CD4-positive, alpha-beta memory T cell (primary cell): ENCODE data around the gene WBP11. TPM values are rescaled to one million over a fixed set of nuclear protein-coding genes. Genes with fewer than 3 reads are reported as not detected.

ENCODE experiments used
- CTCF ChIA-PET: fragments of 350-600 bp; sonication (Branson Sonifier 250); formaldehyde crosslinking; loops from one replicate; lab custom pipeline; 2021; ENCODE audit warnings: inconsistent platforms; ENCODE audit not compliant: partially characterized antibody; lab: Charles Lee
- POLR2A ChIA-PET: fragments of 350-600 bp; sonication (Branson Sonifier 250); formaldehyde crosslinking; loops from one replicate; lab custom pipeline; 2021; ENCODE audit not compliant: partially characterized antibody; lab: Charles Lee
- DNase-seq, 5 donors: peaks; one replicate each; pipeline versions ENCODE4 v3.0.0 to v3.0.0-alpha.2; 2020 to 2022; ENCODE audit warnings: mixed read lengths in 1 of 5
- H3K27ac ChIP-seq: one replicate; pipeline ENCODE4 v1.7.0; 2013; ENCODE audit warnings: low read depth, low read length
- H3K27me3 ChIP-seq: 2 replicates; pipeline ENCODE4 v1.7.0; 2013; ENCODE audit warnings: mild to moderate bottlenecking, low read length, moderate library complexity; ENCODE audit not compliant: insufficient read depth
- H3K36me3 ChIP-seq: 2 replicates; pipeline ENCODE4 v1.7.0; 2013; ENCODE audit warnings: mild to moderate bottlenecking, low read length, moderate library complexity; ENCODE audit not compliant: insufficient read depth
- H3K4me1 ChIP-seq: 2 replicates; pipeline ENCODE4 v1.7.0; 2013; ENCODE audit warnings: mild to moderate bottlenecking, low read length, moderate library complexity; ENCODE audit not compliant: insufficient read depth
- H3K4me3 ChIP-seq, 2 donors: one replicate each; pipeline ENCODE4 v1.7.0; 2013; ENCODE audit warnings: low read length in 2 of 2, mild to moderate bottlenecking in 1 of 2
- H3K9me3 ChIP-seq, 2 donors: one replicate each; pipeline ENCODE4 v1.7.0; 2013; ENCODE audit warnings: low read length in 2 of 2, control low read depth in 1 of 2; ENCODE audit not compliant: control insufficient read depth in 1 of 2
- H3K27ac Mint-ChIP-seq, 7 donors: one replicate each; pipeline ENCODE4 v1.8.0; 2020 to 2021; ENCODE audit warnings: mixed read lengths in 7 of 7, mild to moderate bottlenecking in 6 of 7, inconsistent platforms in 3 of 7, moderate library complexity in 3 of 7
- H3K27me3 Mint-ChIP-seq, 2 donors: one replicate each; pipeline ENCODE4 v1.8.0; 2020 to 2021; ENCODE audit warnings: mixed read lengths in 2 of 2
- H3K36me3 Mint-ChIP-seq, 2 donors: one replicate each; pipeline ENCODE4 v1.8.0; 2020 to 2021; ENCODE audit warnings: mixed read lengths in 2 of 2, inconsistent platforms in 1 of 2, mild to moderate bottlenecking in 1 of 2
- H3K4me1 Mint-ChIP-seq, 4 donors: one replicate each; pipeline ENCODE4 v1.8.0; 2020 to 2021; ENCODE audit warnings: mixed read lengths in 4 of 4, mild to moderate bottlenecking in 1 of 4
- H3K4me3 Mint-ChIP-seq, 8 donors: one replicate each; pipeline ENCODE4 v1.8.0; 2020 to 2021; ENCODE audit warnings: mixed read lengths in 8 of 8, mild to moderate bottlenecking in 7 of 8, moderate library complexity in 6 of 8, inconsistent platforms in 3 of 8
- H3K9me3 Mint-ChIP-seq, 8 donors: one replicate each; pipeline ENCODE4 v1.8.0; 2020 to 2021; ENCODE audit warnings: mixed read lengths in 8 of 8, mild to moderate bottlenecking in 5 of 8, inconsistent platforms in 3 of 8, moderate library complexity in 1 of 8
- intact Hi-C: fragments of 100-400 bp; cut with micrococcal nuclease; formaldehyde crosslinking; loops from one replicate; pipeline ENCODE4 v1.15.1; 2023
- polyA plus RNA-seq, 2 donors: library from polyadenylated mRNA; unstranded; fragments of 300-500 nt; fragmentation: Illumina TruSeq; gene quantifications; one replicate each; pipeline ENCODE4 v1.2.3, GENCODE V29; 2021
- total RNA-seq, 2 experiments: library from RNA; stranded (reverse); gene quantifications; one replicate each; pipeline ENCODE4 v1.2.3, GENCODE V29; 2021

The WBP11 gene
- total and polyA plus RNA-seq, 4 experiments from 2014 or later: 45.8 to 83.8 (median 80.8) TPM

- H3K9me3 ChIP-seq: no peaks in the 10 kb centered on the region
- H3K36me3 Mint-ChIP-seq: peaks cover 12 to 26% of the 10 kb centered on the region in 2 donors
- POLR2A ChIA-PET: interaction anchor here (0.8 to 5.4 kb wide), 3 partner anchors 11 to 22 kb away, joined by 3 to 41 read pairs (median 7); partner anchors contain the start of genes C12orf60 and WBP11
- no peak overlapping the region for H3K27ac Mint-ChIP-seq
- no peak for DNase-seq
- H3K36me3 ChIP-seq: peaks cover 2% of the 10 kb centered on the region
- H3K4me3 ChIP-seq: no peak overlapping the region
- H3K4me3 Mint-ChIP-seq: no peak overlapping the region
- H3K27me3 ChIP-seq: no peaks in the 10 kb centered on the region
- no peak overlapping the region for H3K27ac ChIP-seq
- CTCF ChIA-PET: interaction anchor here (1.2 to 3.0 kb wide), 4 partner anchors 9 to 214 kb away, joined by 3 to 12 read pairs (median 4); a partner anchor contains a TSS
- H3K9me3 Mint-ChIP-seq: peaks cover 0 to 2% (median 0%) of the 10 kb centered on the region in 8 donors
- H3K4me1 ChIP-seq: no peaks in the 10 kb centered on the region
- no peaks in the 10 kb centered on the region for H3K27me3 Mint-ChIP-seq
- H3K4me1 Mint-ChIP-seq: peaks cover 3 to 9% (median 4%) of the 10 kb centered on the region in 4 donors
- intact Hi-C loops: no loop called here
Measured at GRCh38 chr12:14781563-14781962, 21.7 kb downstream of the WBP11 start.

- Mint-ChIP-seq H3K4me1 (peaks cover 6 to 16% (median 10%) of the 10 kb centered on the region in 4 donors), H3K27me3 (no peaks in the 10 kb centered on the region), H3K36me3 (peaks cover 11 to 19% of the 10 kb centered on the region in 2 donors), H3K4me3 (no peak overlapping the region), H3K9me3 (peaks cover 0 to 2% (median 0%) of the 10 kb centered on the region in 8 donors), H3K27ac (no peak overlapping the region)
- Histone ChIP-seq H3K4me3 (no peak overlapping the region), H3K9me3 (no peaks in the 10 kb centered on the region), H3K4me1 (peaks cover 4% of the 10 kb centered on the region), H3K27me3 (no peaks in the 10 kb centered on the region), H3K36me3 (no peaks in the 10 kb centered on the region), H3K27ac (no peak overlapping the region)
- ChIA-PET POLR2A (interaction anchor here (1.0 to 5.4 kb wide), 2 partner anchors 10 to 23 kb away, joined by 3 to 41 read pairs; partner anchors contain the start of genes C12orf60 and WBP11), CTCF (interaction anchor here (1.2 to 3.0 kb wide), 4 partner anchors 8 to 215 kb away, joined by 3 to 12 read pairs (median 4); a partner anchor contains a TSS)
- DNase-seq: no peak
- intact Hi-C loops: no loop called here
Measured at GRCh38 chr12:14780859-14781258, 22.4 kb downstream of the WBP11 start.

DNA sequence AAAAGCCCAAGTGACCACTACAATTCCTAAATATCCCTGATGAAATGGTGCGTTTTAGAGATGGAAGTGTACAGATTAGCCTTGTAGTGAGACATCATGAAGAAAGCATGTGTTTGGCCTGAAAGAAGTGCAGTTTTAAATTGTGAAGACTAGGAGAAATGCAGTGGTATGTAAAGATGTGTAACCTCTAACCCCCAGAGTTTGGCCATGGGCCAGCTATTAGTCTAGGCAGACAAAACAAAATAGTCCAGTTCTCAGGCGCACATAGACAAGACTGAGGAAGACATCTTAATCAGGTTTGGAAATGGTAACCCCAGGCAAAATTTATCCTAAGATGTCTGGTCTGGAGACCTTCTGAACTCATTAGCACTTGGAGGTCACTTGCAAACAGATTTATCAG is 23.4 kb downstream of the WBP11 start:
- no peak for DNase-seq
- no peaks in the 10 kb centered on the region for H3K27me3 ChIP-seq
- H3K27me3 Mint-ChIP-seq: no peaks in the 10 kb centered on the region
- H3K4me1 ChIP-seq: peaks cover 14% of the 10 kb centered on the region
- H3K4me1 Mint-ChIP-seq: peaks cover 14 to 27% (median 20%) of the 10 kb centered on the region in 4 donors
- peaks cover 9 to 15% of the 10 kb centered on the region in 2 donors for H3K36me3 Mint-ChIP-seq
- POLR2A ChIA-PET: interaction anchor here (5.4 kb wide), 1 partner anchor 9 kb away, joined by 41 read pairs; a partner anchor contains a TSS
- CTCF ChIA-PET: interaction anchor here (1.4 to 3.0 kb wide), 2 partner anchors 10 to 13 kb away, joined by 4 to 12 read pairs; no protein-coding TSS in a partner anchor
- no peak overlapping the region for H3K27ac ChIP-seq
- intact Hi-C loops: no loop called here
- H3K27ac Mint-ChIP-seq: no peak overlapping the region
- H3K4me3 Mint-ChIP-seq: no peak overlapping the region
- H3K9me3 Mint-ChIP-seq: peaks cover 0 to 2% (median 0%) of the 10 kb centered on the region in 8 donors
- H3K9me3 ChIP-seq: no peaks in the 10 kb centered on the region
- H3K4me3 ChIP-seq: no peak overlapping the region
- no peaks in the 10 kb centered on the region for H3K36me3 ChIP-seq

DNA sequence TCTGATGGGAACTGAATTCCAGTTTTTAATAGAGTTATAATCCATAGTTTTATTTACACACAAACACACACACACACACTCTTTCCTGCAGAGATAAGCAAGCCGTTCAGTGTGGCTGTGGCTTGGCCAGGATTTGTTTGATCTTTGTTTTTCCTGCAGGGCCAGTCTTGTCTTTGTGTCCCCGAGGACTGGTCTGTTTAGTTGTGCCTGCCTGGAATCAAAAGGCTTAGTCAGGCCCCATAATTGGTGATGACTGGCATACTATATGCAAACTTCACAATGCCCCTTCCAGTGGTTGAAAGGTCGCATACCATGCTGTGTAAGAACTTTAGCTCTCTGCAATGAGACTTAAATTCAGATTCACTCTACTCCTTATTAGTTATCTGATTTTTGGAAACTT is 26.0 kb downstream of the WBP11 start:
- intact Hi-C loops: no loop called here

GRCh38 chr12:14776236-14776961 is 26.9 kb downstream of the WBP11 start:
- Histone ChIP-seq H3K36me3 (no peaks in the 10 kb centered on the region), H3K27ac (no peak overlapping the region), H3K27me3 (no peaks in the 10 kb centered on the region), H3K4me1 (peaks cover 38% of the 10 kb centered on the region), H3K4me3 (no peak overlapping the region), H3K9me3 (no peaks in the 10 kb centered on the region)
- POLR2A ChIA-PET: interaction anchor here (2.8 to 8.5 kb wide), 4 partner anchors 8 to 185 kb away, joined by 23 to 376 read pairs (median 145); partner anchors contain the start of genes ARHGDIB, C12orf60 and WBP11
- DNase-seq: no peak
- Mint-ChIP-seq H3K27me3 (no peaks in the 10 kb centered on the region), H3K27ac (peak overlapping the region in 3 of 7 donors; percentile 34 to 100 (median 97)), H3K4me3 (peak overlapping the region in 6 of 8 donors; percentile 11 to 99 (median 98)), H3K9me3 (peaks cover 0 to 3% (median 0%) of the 10 kb centered on the region in 8 donors), H3K4me1 (peaks cover 29 to 52% (median 40%) of the 10 kb centered on the region in 4 donors), H3K36me3 (peaks cover 0 to 19% of the 10 kb centered on the region in 2 donors)
- CTCF ChIA-PET: interaction anchor here (1.2 to 3.3 kb wide), 8 partner anchors 8 to 445 kb away, joined by 3 to 14 read pairs (median 5); partner anchors contain the start of genes C12orf60, ERP27, RERG and WBP11
- intact Hi-C loops: no loop called here

More for the DNA sequence above, 26.0 kb downstream of the WBP11 start:
- Mint-ChIP-seq H3K9me3 (peaks cover 0 to 2% (median 0%) of the 10 kb centered on the region in 8 donors), H3K27ac (no peak overlapping the region), H3K27me3 (no peaks in the 10 kb centered on the region), H3K4me3 (no peak overlapping the region), H3K4me1 (peaks cover 22 to 45% (median 33%) of the 10 kb centered on the region in 4 donors), H3K36me3 (peaks cover 0 to 13% of the 10 kb centered on the region in 2 donors)
- no peaks in the 10 kb centered on the region for H3K36me3 ChIP-seq
- DNase-seq: no peak
- ChIA-PET POLR2A (interaction anchor here (0.8 to 5.4 kb wide), 3 partner anchors 7 to 26 kb away, joined by 3 to 41 read pairs (median 5); a partner anchor contains a TSS), CTCF (interaction anchor here (1.0 to 1.2 kb wide), 4 partner anchors 11 to 25 kb away, joined by 3 to 4 read pairs (median 4); no protein-coding TSS in a partner anchor)
- H3K27ac ChIP-seq: no peak overlapping the region
- H3K4me1 ChIP-seq: peaks cover 32% of the 10 kb centered on the region
- no peaks in the 10 kb centered on the region for H3K27me3 ChIP-seq
- no peaks in the 10 kb centered on the region for H3K9me3 ChIP-seq
- H3K4me3 ChIP-seq: no peak overlapping the region

DNA sequence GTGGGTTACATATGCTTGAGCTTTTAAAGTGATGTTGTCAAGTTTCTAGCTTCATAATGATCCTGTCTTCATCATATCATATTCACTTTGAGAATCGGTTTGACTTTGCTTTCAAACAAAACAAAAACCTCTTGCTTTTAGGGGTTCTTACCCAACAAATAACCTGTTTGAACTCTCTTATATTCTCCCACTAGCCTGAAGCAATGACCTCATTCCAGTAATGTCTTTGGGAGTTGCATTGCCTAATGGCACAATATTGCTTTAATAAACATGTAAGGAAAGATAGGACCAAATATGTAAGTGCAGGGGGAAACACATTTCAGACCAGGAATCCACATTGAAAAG is 27.7 kb downstream of the WBP11 start:
- H3K4me1 ChIP-seq: peaks cover 38% of the 10 kb centered on the region
- peak overlapping the region; percentile 96 to 99 (median 99) for H3K4me3 Mint-ChIP-seq
- H3K27ac ChIP-seq: peak overlapping the region; percentile 73
- no peaks in the 10 kb centered on the region for H3K27me3 Mint-ChIP-seq
- ChIA-PET POLR2A (interaction anchor here (0.8 to 8.5 kb wide), 11 partner anchors 8 to 410 kb away, joined by 3 to 376 read pairs (median 4); partner anchors contain the start of genes ARHGDIB, ATF7IP, C12orf60 and WBP11), CTCF (interaction anchor here (1.2 to 3.3 kb wide), 10 partner anchors 9 to 445 kb away, joined by 3 to 14 read pairs (median 4); partner anchors contain the start of genes ATF7IP, C12orf60, ERP27 and RERG)
- H3K27ac Mint-ChIP-seq: peak overlapping the region; percentile 97 to 100 (median 99)
- H3K36me3 ChIP-seq: no peaks in the 10 kb centered on the region
- intact Hi-C loops: loop anchor here (1.0 to 2.0 kb wide), 3 partner anchors 10 to 221 kb away; no protein-coding TSS in a partner anchor
- peaks cover 28 to 58% (median 41%) of the 10 kb centered on the region in 4 donors for H3K4me1 Mint-ChIP-seq
- no peaks in the 10 kb centered on the region for H3K27me3 ChIP-seq
- no peak for DNase-seq
- H3K36me3 Mint-ChIP-seq: peaks cover 0 to 25% of the 10 kb centered on the region in 2 donors
- peak overlapping the region in 1 of 2 donors; percentile 87 for H3K4me3 ChIP-seq
- peaks cover 0 to 8% (median 0%) of the 10 kb centered on the region in 8 donors for H3K9me3 Mint-ChIP-seq
- no peaks in the 10 kb centered on the region for H3K9me3 ChIP-seq
